K562 (cell line): Measurements from ENCODE around the gene RPLP2. TPM values are rescaled to one million over a fixed set of nuclear protein-coding genes. Genes with fewer than 3 reads are reported as not detected.

Experiments used
- CBX8 ChIP-seq: fragments of 200-600 bp; sonication (generic); IDR thresholded peaks from 2 replicates; pipeline ENCODE4 v1.6.1; 2012; ENCODE audit warnings: borderline replicate concordance, mixed run types, low read depth, mild to moderate bottlenecking, moderate library complexity, mixed read lengths, low read length, control low read depth, inconsistent platforms; ENCODE audit not compliant: poor library complexity, severe bottlenecking; ENCODE audit errors: extremely low read depth
- EHMT2 ChIP-seq: fragments of 450-650 bp; IDR thresholded peaks from 2 replicates; pipeline ENCODE4 v1.6.1; 2018; ENCODE audit warnings: antibody characterized with exemption
- ETV6 ChIP-seq, 3 experiments: fragments of 150-350 bp in 1 of 3; sonication (generic) in 1 of 3; formaldehyde crosslinking in 1 of 3; IDR thresholded peaks; 2 replicates each; pipeline versions ENCODE4 v1.6.1 to v1.8.0; 2014 to 2022; ENCODE audit warnings: borderline replicate concordance in 2 of 3, low read depth in 2 of 3, antibody characterized with exemption in 1 of 3, low read length in 1 of 3, mild to moderate bottlenecking in 1 of 3, missing genetic modification reagents in 1 of 3
- NR2C1 ChIP-seq, 2 experiments: fragments of 450-650 bp; IDR thresholded peaks; 2 replicates each; pipeline ENCODE4 v1.6.1; 2017; ENCODE audit warnings: mild to moderate bottlenecking in 2 of 2, antibody characterized with exemption in 1 of 2, inconsistent platforms in 1 of 2, missing compliant biosample characterization in 1 of 2, missing genetic modification characterization in 1 of 2
- PHB ChIP-seq: fragments of 250-450 bp; sonication (Bioruptor Pico); IDR thresholded peaks from 2 replicates; pipeline ENCODE4 v1.5.0; 2021
- XRCC5 ChIP-seq: fragments of 200-400 bp; formaldehyde crosslinking; IDR thresholded peaks from 2 replicates; pipeline ENCODE4 v1.6.1; 2017; ENCODE audit warnings: low read depth, mild to moderate bottlenecking, low read length
- ZC3H4 ChIP-seq: sonication (generic); formaldehyde crosslinking; IDR thresholded peaks from 2 replicates; pipeline ENCODE4 v1.9.0; 2021; ENCODE audit warnings: missing genetic modification reagents, borderline replicate concordance
- polyA plus RNA-seq, 8 experiments: library from polyadenylated mRNA; depleted of rRNA in 4 of 8; stranded (reverse) in 5 of 8; unstranded in 3 of 8; fragments of >200 nt; fragmentation: Nextera tagmentation in 2 of 8; fragmentation: Illumina TruSeq in 1 of 8; extraction: Ambion mirVana in 2 of 8; extraction: Trizol in 1 of 8; gene quantifications; 2 replicates each; pipeline versions ENCODE4 v1.2.1 to v1.2.3, GENCODE V29; 2011 to 2014; ENCODE audit warnings: inconsistent platforms in 1 of 8, missing spikeins in 1 of 8
- total RNA-seq, 7 experiments: library from RNA; depleted of rRNA in 6 of 7; stranded (reverse); fragments of >200 nt in 6 of 7; fragmentation: Illumina TruSeq in 2 of 7; extraction: Trizol in 2 of 7; gene quantifications; 2 replicates each; pipeline versions ENCODE4 v1.2.1 to v1.2.3, GENCODE V29; 2011 to 2021; ENCODE audit warnings: low replicate concordance in 1 of 7
- TF ChIP-seq, protein P1 (sequence below): fragments of 450-650 bp; IDR thresholded peaks from 2 replicates; pipeline ENCODE4 v1.6.1; 2016; ENCODE audit warnings: low read depth

Gene RPLP2
- total and polyA plus RNA-seq, 9 of the 15 experiments (the other 6 are each of a cell fraction or from before 2014, with no cell fraction given), result 528 to 3,807 (median 1,633) TPM

DNA sequence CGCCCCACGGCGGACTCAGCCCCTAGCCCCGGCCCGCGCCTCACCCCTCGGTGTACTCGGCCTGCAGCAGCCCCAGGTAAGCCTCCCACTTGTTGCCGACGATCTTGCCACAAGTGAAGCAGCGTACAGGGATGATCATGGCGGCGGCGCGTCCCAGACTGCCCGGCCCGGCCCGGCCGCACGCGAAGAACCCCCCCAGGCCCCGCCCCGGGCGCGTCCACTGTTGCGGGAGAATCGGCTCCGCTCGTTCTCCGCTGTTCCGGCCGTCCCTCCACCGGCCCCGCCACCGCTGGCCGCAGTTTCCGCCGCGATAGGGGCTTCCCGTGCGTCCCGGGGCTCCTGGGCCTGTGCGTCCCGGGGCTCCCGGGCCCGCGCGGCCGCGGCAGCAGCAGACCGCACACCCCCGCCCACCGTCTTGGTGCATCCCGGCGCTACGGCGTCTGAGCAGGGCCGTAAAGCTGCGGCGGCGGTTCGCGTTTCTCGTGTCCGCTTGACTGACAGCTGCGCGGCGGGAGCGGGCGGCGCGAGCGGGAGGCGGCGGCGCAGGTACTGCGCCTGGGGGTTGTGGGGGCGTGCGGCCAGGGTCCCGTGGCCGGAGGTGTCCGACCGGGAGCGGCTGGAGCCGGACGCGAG, 32.7 kb downstream of the RPLP2 start, which contains the start of the genes POLR2L and TSPAN4 (continued):
- no peak for TF ChIP-seq CBX8
- TF ChIP-seq XRCC5, result no peak
- TF ChIP-seq, protein P1, sequence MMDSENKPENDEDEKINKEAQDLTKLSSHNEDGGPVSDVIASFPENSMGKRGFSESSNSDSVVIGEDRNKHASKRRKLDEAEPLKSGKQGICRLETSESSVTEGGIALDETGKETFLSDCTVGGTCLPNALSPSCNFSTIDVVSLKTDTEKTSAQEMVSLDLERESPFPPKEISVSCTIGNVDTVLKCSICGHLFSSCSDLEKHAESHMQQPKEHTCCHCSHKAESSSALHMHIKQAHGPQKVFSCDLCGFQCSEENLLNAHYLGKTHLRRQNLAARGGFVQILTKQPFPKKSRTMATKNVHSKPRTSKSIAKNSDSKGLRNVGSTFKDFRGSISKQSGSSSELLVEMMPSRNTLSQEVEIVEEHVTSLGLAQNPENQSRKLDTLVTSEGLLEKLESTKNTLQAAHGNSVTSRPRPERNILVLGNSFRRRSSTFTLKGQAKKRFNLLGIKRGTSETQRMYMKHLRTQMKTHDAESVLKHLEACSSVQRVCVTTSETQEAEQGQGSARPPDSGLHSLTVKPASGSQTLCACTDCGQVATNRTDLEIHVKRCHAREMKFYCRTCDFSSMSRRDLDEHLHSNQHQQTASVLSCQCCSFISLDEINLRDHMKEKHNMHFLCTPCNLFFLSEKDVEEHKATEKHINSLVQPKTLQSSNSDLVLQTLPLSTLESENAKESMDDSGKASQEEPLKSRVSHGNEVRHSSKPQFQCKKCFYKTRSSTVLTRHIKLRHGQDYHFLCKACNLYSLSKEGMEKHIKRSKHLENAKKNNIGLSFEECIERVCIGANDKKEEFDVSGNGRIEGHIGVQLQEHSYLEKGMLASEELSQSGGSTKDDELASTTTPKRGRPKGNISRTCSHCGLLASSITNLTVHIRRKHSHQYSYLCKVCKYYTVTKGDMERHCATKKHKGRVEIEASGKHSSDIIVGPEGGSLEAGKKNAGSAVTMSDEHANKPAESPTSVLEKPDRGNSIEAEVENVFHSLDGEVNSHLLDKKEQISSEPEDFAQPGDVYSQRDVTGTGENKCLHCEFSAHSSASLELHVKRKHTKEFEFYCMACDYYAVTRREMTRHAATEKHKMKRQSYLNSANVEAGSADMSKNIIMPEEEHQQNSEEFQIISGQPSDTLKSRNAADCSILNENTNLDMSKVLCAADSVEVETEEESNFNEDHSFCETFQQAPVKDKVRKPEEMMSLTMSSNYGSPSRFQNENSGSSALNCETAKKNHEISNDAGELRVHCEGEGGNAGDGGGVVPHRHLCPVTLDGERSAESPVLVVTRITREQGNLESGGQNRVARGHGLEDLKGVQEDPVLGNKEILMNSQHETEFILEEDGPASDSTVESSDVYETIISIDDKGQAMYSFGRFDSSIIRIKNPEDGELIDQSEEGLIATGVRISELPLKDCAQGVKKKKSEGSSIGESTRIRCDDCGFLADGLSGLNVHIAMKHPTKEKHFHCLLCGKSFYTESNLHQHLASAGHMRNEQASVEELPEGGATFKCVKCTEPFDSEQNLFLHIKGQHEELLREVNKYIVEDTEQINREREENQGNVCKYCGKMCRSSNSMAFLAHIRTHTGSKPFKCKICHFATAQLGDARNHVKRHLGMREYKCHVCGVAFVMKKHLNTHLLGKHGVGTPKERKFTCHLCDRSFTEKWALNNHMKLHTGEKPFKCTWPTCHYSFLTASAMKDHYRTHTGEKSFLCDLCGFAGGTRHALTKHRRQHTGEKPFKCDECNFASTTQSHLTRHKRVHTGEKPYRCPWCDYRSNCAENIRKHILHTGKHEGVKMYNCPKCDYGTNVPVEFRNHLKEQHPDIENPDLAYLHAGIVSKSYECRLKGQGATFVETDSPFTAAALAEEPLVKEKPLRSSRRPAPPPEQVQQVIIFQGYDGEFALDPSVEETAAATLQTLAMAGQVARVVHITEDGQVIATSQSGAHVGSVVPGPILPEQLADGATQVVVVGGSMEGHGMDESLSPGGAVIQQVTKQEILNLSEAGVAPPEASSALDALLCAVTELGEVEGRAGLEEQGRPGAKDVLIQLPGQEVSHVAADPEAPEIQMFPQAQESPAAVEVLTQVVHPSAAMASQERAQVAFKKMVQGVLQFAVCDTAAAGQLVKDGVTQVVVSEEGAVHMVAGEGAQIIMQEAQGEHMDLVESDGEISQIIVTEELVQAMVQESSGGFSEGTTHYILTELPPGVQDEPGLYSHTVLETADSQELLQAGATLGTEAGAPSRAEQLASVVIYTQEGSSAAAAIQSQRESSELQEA, result peak; percentile 93
- no peak for TF ChIP-seq EHMT2
- no peak for TF ChIP-seq ZC3H4 (CRISPR knock-in tag)
- no peak for TF ChIP-seq PHB (CRISPR knock-in tag)
- TF ChIP-seq ETV6 (IDR thresholded peaks at IDR 0.05; ENCODE audit: borderline replicate concordance in 1 of 2, low read depth in 2 of 2, low read length in 1 of 2), result no peak
- no peak for TF ChIP-seq ETV6 (CRISPR knock-in tag; IDR thresholded peaks at IDR 0.05; ENCODE audit: borderline replicate concordance)
- TF ChIP-seq NR2C1 (IDR thresholded peaks at IDR 0.05), result no peak
- TF ChIP-seq NR2C1 (tag; IDR thresholded peaks at IDR 0.05), result no peak
